ENCODE measurements around the gene LNX2.

LNX2 gene

GRCh38 chr13:27628081-27628480, 7.8 kb upstream of the LNX2 start:
- H3K79me2 ChIP-seq (ENCODE audit: insufficient read depth, low read length) = peaks cover 89% of the 10 kb centered on the region
- H3K4me1 ChIP-seq (ENCODE audit: insufficient read depth, low read length, poor library complexity, severe bottlenecking) = peaks cover 65% of the 10 kb centered on the region

GRCh38 chr13:27627380-27627779, 7.1 kb upstream of the LNX2 start:
- no peaks in the 10 kb centered on the region for H3K9me2 ChIP-seq (replicated peaks; ENCODE audit: low read depth, low read length)
- peaks cover 95% of the 10 kb centered on the region for H3K79me2 ChIP-seq (ENCODE audit: insufficient read depth, low read length)
- no peaks in the 10 kb centered on the region for H3F3A ChIP-seq (ENCODE audit: low read depth)
- H3K4me2 ChIP-seq (ENCODE audit: low read depth, low read length, poor library complexity, severe bottlenecking) = peak overlapping the region; percentile 98
- no peaks in the 10 kb centered on the region for H3K9me3 ChIP-seq (ENCODE audit: insufficient read depth, low read depth, low read length)
- peaks cover 72% of the 10 kb centered on the region for H3K4me1 ChIP-seq (ENCODE audit: insufficient read depth, low read length, poor library complexity, severe bottlenecking)
- H3K4me3 ChIP-seq (ENCODE audit: low read length, poor library complexity, severe bottlenecking) = no peak overlapping the region
- H2AFZ ChIP-seq (ENCODE audit: low read length) = no peak overlapping the region
- TF ChIP-seq EZH2phosphoT487 (IDR thresholded peaks at IDR 0.05; ENCODE audit: borderline replicate concordance) (no peak), CTCF (conservative IDR thresholded peaks at IDR 0.05; ENCODE audit: low read length) (no peak)
- H3K27me3 ChIP-seq (ENCODE audit: insufficient read depth, low read length, poor library complexity, severe bottlenecking) = no peaks in the 10 kb centered on the region
- peaks cover 77% of the 10 kb centered on the region for H4K20me1 ChIP-seq (ENCODE audit: insufficient read depth, low read length, poor library complexity, severe bottlenecking)
- H3K9ac ChIP-seq (ENCODE audit: low read depth, low read length, poor library complexity, severe bottlenecking) = no peak overlapping the region
- no peaks in the 10 kb centered on the region for H3K36me3 ChIP-seq (ENCODE audit: insufficient read depth, low read length)

More at GRCh38 chr13:27628081-27628480, 7.8 kb upstream of the LNX2 start:
- Histone ChIP-seq H3K9me2 (replicated peaks; ENCODE audit: low read depth, low read length) (no peaks in the 10 kb centered on the region), H3K9ac (ENCODE audit: low read depth, low read length, poor library complexity, severe bottlenecking) (no peak overlapping the region), H3K36me3 (ENCODE audit: insufficient read depth, low read length) (no peaks in the 10 kb centered on the region), H3K27me3 (ENCODE audit: insufficient read depth, low read length, poor library complexity, severe bottlenecking) (no peaks in the 10 kb centered on the region), H3F3A (ENCODE audit: low read depth) (no peaks in the 10 kb centered on the region), H3K4me3 (ENCODE audit: low read length, poor library complexity, severe bottlenecking) (peak overlapping the region; percentile 9), H3K4me2 (ENCODE audit: low read depth, low read length, poor library complexity, severe bottlenecking) (peak overlapping the region; percentile 98), H2AFZ (ENCODE audit: low read length) (no peak overlapping the region), H4K20me1 (ENCODE audit: insufficient read depth, low read length, poor library complexity, severe bottlenecking) (peaks cover 70% of the 10 kb centered on the region), H3K9me3 (ENCODE audit: insufficient read depth, low read depth, low read length) (no peaks in the 10 kb centered on the region)
- no peak for TF ChIP-seq CTCF (conservative IDR thresholded peaks at IDR 0.05; ENCODE audit: low read length)
- no peak for TF ChIP-seq EZH2phosphoT487 (IDR thresholded peaks at IDR 0.05; ENCODE audit: borderline replicate concordance)

- Histone ChIP-seq H3K4me3 (ENCODE audit: low read length, poor library complexity, severe bottlenecking) (peak overlapping the region; percentile 25), H3K27me3 (ENCODE audit: insufficient read depth, low read length, poor library complexity, severe bottlenecking) (no peaks in the 10 kb centered on the region), H3K9ac (ENCODE audit: low read depth, low read length, poor library complexity, severe bottlenecking) (no peak overlapping the region), H4K20me1 (ENCODE audit: insufficient read depth, low read length, poor library complexity, severe bottlenecking) (peaks cover 68% of the 10 kb centered on the region), H3K4me2 (ENCODE audit: low read depth, low read length, poor library complexity, severe bottlenecking) (peak overlapping the region; percentile 98), H3K9me2 (replicated peaks; ENCODE audit: low read depth, low read length) (no peaks in the 10 kb centered on the region), H3F3A (ENCODE audit: low read depth) (no peaks in the 10 kb centered on the region), H2AFZ (ENCODE audit: low read length) (no peak overlapping the region), H3K36me3 (ENCODE audit: insufficient read depth, low read length) (no peaks in the 10 kb centered on the region), H3K79me2 (ENCODE audit: insufficient read depth, low read length) (peaks cover 96% of the 10 kb centered on the region), H3K4me1 (ENCODE audit: insufficient read depth, low read length, poor library complexity, severe bottlenecking) (peaks cover 63% of the 10 kb centered on the region), H3K9me3 (ENCODE audit: insufficient read depth, low read depth, low read length) (no peaks in the 10 kb centered on the region)
- no peak for TF ChIP-seq EZH2phosphoT487 (IDR thresholded peaks at IDR 0.05; ENCODE audit: borderline replicate concordance)
- TF ChIP-seq CTCF (conservative IDR thresholded peaks at IDR 0.05; ENCODE audit: low read length) = no peak
Measured at GRCh38 chr13:27625839-27626238, 5.5 kb upstream of the LNX2 start.

Measured in Loucy (cell line).